NCI-H2081 (cell line): Measurements from ENCODE around the gene COQ2.
A peak's percentile ranks its signal among the peaks of the same experiment; 100 is the strongest.
"Not testable (repeated sequence)": the region's sequence is repeated elsewhere in the genome, so short reads cannot be mapped to it uniquely, and the experiment has no call there.

Experiments used
- DNase-seq, 2 experiments: peaks; one replicate each; lab custom pipeline; 2025; lab: John Stamatoyannopoulos, UW

COQ2 gene

GRCh38 chr4:83284193-83285054 lies at the start of gene COQ2:
COQ2 (minus strand) TSS chr4:83284798; CDS start chr4:83284764, 34 bp downstream.
- DNase-seq, result peak; percentile 80 to 89

GRCh38 chr4:83331956-83332355 lies 47.4 kb upstream of the COQ2 start:
- no peak for DNase-seq

GRCh38 chr4:83329521-83330110 lies 45.0 kb upstream of the COQ2 start:
- no peak for DNase-seq

GRCh38 chr4:83328521-83329187 lies 44.1 kb upstream of the COQ2 start:
- no peak for DNase-seq

- no peak for DNase-seq
These were observed 41.9 kb upstream of the COQ2 start for GRCh38 chr4:83326546-83326945.

GRCh38 chr4:83325306-83325705 lies 40.7 kb upstream of the COQ2 start:
- DNase-seq, result not testable (repeated sequence)

- no peak for DNase-seq
These were observed 38.5 kb upstream of the COQ2 start for GRCh38 chr4:83323136-83323535.

GRCh38 chr4:83320548-83320947 lies 36.0 kb upstream of the COQ2 start:
- no peak for DNase-seq

GRCh38 chr4:83318666-83319065 lies 34.1 kb upstream of the COQ2 start:
- DNase-seq, result no peak

- DNase-seq, result no peak
These were observed 33.1 kb upstream of the COQ2 start for GRCh38 chr4:83317671-83318070.

GRCh38 chr4:83316459-83317165 lies 32.0 kb upstream of the COQ2 start:
- DNase-seq, result no peak

- no peak for DNase-seq
These were observed 30.8 kb upstream of the COQ2 start for GRCh38 chr4:83315341-83315870.

- no peak for DNase-seq
These were observed 24.1 kb upstream of the COQ2 start for GRCh38 chr4:83308672-83309071.

GRCh38 chr4:83307920-83308319 lies 23.3 kb upstream of the COQ2 start:
- no peak for DNase-seq

- DNase-seq, result no peak
These were observed 20.6 kb upstream of the COQ2 start for GRCh38 chr4:83305187-83305586.

- no peak for DNase-seq
These were observed 13.1 kb upstream of the COQ2 start for GRCh38 chr4:83297548-83298260.

GRCh38 chr4:83293305-83294046 lies 8.9 kb upstream of the COQ2 start:
- no peak for DNase-seq

- DNase-seq, result not testable (repeated sequence)
These were observed 5.6 kb upstream of the COQ2 start for GRCh38 chr4:83290059-83290774.

- DNase-seq, result not testable (repeated sequence)
These were observed 3.8 kb upstream of the COQ2 start for GRCh38 chr4:83288381-83288780.

- peak in 1 of 2 experiments; percentile 18 for DNase-seq
These were observed 433 bp upstream of the COQ2 start for GRCh38 chr4:83285055-83285407.
